ENCODE measurements around the gene DHRS7.
"Not testable (repeated sequence)": the region's sequence is repeated elsewhere in the genome, so short reads cannot be mapped to it uniquely, and the experiment has no call there.

The DHRS7 gene

GRCh38 chr14:60133487-60133886 lies 31.7 kb downstream of the DHRS7 start:
- DNase-seq, result no peak

DNA sequence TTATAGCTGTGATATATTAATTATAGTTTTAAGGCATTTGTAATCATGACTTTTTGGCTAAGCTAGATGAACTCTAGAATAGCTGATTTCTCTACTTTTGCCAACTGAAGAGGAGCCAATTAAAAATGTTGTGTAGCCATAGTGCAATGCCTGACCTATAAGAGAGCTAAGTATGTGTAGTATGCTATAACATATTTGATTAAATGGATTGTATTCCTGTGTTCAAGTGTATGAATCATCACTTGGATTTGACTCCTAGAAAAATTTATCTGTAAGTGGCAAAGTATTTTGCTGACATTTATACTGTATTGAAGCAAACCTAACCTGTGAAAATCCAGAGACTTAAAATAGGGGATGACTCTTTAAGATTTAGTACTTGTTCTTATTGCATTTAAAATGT lies 39.3 kb downstream of the DHRS7 start:
- DNase-seq, result no peak

GRCh38 chr14:60116181-60116580 lies 49.0 kb downstream of the DHRS7 start:
- no peak for DNase-seq

GRCh38 chr14:60114881-60115280 lies 50.3 kb downstream of the DHRS7 start:
- no peak for DNase-seq

DNA sequence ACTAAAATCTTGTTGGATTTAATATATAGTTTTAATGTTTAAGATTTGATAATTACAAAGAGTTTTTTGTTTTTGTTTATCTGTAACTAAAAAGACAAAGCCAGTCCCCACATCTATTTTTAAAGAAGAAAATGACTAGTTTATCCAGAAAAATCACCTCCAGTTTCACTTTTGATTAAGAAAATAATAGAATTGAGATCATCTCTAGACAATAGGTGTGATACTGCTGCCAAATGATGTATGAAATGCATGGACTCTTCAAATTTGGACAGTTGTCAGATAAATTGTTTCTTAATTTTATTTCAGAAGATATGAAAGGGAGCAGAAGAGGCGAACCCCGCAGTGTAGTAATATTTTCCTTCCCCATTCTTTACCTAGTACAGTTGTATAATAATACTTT lies 53.5 kb downstream of the DHRS7 start:
- DNase-seq, result no peak

GRCh38 chr14:60107477-60107876 lies 57.7 kb downstream of the DHRS7 start:
- no peak for DNase-seq

DNA sequence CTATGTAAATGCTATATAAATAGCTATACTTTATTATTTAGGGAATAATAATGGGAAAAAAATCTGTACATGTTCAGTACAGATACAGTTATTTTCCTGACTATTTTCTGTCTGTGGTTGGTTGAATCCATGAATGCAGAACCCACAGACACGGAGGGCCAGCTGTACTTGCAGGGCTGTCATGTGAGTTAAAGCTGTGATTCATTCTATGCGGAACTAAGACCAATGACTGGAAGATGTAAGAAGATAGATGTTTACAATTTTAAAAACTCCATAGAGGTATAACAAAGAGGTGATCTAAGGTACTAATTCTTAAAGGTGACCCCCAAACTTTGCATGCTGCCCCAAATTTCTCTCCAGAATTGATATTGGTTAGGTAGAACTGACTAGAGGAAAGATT lies 58.9 kb downstream of the DHRS7 start:
- no peak for DNase-seq

- DNase-seq, result no peak
Observed at GRCh38 chr14:60102389-60102788, 62.8 kb downstream of the DHRS7 start.

DNA sequence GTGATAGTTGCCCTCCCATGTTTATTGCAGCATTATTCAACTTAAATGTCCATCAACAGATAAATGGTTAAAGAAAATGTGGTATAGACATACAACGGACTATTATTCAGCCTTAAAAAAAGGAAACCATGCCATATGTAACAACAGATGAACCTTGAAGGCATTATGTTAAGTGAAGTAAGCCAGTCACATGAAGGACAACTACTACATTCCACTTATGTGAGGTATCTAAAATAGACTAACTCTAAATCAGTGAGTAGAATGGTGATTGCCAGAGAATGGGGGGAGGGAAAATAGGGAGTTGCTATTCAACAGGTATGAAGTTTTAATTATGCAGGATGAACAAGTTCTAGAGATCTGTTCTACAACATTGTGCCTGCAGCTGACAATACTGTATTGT lies 63.4 kb downstream of the DHRS7 start:
- no peak for DNase-seq

DNA sequence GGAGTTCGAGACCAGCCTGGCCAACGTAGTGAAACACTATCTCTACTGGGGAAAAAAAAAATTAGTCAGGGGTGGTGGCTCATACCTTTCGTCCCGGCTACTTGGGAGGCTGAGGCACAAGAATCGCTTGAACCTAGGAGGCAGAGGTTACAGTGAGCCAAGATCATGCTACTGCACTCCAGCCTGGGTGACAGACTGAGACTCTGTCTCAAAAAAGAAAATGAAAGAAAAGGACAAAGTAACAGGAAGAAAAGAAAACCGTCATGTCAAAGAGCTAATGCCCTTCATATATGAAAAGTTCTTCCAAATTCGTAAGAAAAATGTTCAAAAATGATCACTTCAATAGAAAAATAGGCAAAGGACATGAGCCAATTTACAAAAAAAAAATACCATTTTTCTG lies 65.3 kb downstream of the DHRS7 start:
- DNase-seq, result not testable (repeated sequence)

GRCh38 chr14:60097974-60098373 lies 67.2 kb downstream of the DHRS7 start:
- no peak for DNase-seq

DNA sequence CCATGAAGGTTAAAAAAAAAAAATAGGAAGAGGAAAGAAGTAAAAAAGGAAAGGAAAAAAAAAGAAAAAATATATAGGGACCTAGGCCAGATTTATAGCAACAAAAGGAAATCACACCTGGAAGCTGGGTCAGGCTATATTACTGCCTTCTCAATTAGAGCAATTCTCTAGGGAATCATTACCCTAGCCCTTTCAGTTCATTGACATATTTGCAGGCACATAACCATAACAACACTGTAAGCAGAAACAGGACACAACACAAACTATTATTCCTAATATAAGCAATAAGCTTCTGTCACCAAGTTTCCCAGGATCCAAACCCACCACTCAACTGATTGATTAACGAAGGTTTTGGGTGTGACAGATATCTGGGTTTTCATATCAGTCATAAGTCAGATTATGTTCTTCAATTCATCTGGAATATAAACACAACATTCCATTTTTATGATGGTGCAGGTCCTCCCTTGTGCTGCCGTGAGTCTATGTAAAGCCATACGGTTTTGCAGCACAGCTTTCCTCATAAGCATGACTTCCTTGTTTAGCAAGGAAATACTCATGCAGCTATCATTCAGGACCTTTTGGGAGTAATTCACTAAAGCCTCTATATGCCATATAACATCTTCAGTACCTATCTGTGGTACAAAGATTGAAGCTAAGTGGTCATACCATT lies 69.3 kb downstream of the DHRS7 start:
- no peak for DNase-seq

GRCh38 chr14:60095231-60095630 lies 70.0 kb downstream of the DHRS7 start:
- no peak for DNase-seq

GRCh38 chr14:60094306-60094897 lies 70.8 kb downstream of the DHRS7 start:
- DNase-seq, result no peak
